Urothelium cell line (cell line): Measurements from ENCODE around the gene MUC21.
A peak's percentile ranks its signal among the peaks of the same experiment; 100 is the strongest.
"Not testable (repeated sequence)": the region's sequence is repeated elsewhere in the genome, so short reads cannot be mapped to it uniquely, and the experiment has no call there.

Experiments
- DNase-seq: peaks from one replicate; pipeline ENCODE4 v3.0.0; 2011; ENCODE audit warnings: low spot score, mixed read lengths
- FAIRE-seq: peaks from 2 replicates; lab custom pipeline; 2011; peaks lifted over from hg19 to GRCh38; lab: Jason Lieb, UNC

The MUC21 gene

DNA sequence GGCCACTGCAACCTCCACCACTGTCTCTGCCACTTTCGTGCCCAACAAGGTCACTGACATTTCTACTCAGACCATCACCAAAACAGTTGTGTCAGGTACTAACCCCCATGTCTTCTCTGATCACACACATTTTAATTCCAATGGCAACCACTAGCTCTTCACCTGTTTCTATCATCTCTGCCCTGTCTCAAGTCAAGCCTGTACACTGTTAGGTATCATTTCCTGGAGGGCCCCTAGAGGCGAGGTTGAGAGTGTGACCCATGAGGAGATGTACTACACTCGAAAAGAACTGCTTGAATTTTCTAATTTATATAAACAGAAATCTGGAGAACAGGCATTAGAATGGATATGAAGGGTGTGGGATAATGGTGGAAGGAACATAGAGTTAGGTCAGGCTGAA, 17.4 kb upstream of the MUC21 start:
- FAIRE-seq (no peak), DNase-seq (no peak)

DNA sequence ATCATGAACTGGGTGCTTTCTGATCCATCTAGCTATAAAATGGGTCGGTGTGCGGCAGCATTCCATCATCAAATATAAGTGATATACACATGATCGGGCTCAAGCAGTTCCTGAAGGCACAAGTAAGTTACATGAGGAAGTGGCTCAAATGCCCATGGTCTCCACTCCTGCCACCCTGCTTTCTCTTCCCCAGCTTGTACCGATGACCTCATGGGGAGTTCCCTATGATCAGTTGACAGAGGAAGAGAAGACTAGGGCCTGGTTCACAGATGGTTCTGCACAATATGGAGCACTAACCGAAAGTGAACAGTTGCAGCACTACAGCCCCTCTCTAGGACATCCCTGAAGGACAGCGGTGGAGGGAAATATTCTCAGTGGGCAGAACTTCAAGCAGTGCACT, 14.3 kb upstream of the MUC21 start:
- not testable (repeated sequence) for DNase-seq, FAIRE-seq

DNA sequence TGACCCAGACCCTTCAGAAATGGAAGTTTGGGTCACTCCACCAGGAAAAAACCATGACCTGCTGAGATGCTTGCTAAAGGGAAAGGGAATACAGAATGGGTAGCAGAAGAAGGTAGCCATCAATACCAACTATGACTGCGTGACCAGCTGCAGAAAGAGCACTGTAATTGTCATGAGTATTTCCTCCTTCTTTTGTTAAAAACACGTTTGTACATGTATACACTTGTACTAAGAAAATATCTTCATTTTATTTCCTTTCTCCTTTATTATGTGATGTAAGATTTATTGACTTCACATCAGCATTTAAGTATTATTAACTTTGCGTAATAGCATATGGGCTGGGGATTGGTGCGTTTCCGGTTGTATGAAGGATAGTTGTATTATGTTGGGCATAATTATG, 12.6 kb upstream of the MUC21 start:
- no peak for DNase-seq
- no peak for FAIRE-seq

DNA sequence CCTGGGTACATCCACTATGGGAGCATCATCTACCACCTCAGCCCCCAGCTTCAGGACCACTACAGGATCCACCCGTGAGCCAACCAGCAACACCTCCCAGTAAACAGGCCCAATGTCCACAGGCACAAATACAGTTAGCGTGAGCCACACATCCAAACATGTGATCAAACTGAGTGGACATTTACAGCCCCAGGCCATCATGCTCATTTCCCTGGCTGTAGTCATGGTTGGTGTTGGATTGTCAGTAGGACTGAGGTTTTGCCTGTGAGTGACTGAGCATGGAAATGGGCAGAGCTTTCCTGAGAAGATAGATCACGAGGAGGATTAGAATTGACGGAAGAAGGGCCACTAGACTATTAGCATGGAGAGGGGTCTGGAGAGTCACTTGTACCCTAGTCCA, 10.7 kb upstream of the MUC21 start:
- FAIRE-seq (no peak), DNase-seq (no peak)

DNA sequence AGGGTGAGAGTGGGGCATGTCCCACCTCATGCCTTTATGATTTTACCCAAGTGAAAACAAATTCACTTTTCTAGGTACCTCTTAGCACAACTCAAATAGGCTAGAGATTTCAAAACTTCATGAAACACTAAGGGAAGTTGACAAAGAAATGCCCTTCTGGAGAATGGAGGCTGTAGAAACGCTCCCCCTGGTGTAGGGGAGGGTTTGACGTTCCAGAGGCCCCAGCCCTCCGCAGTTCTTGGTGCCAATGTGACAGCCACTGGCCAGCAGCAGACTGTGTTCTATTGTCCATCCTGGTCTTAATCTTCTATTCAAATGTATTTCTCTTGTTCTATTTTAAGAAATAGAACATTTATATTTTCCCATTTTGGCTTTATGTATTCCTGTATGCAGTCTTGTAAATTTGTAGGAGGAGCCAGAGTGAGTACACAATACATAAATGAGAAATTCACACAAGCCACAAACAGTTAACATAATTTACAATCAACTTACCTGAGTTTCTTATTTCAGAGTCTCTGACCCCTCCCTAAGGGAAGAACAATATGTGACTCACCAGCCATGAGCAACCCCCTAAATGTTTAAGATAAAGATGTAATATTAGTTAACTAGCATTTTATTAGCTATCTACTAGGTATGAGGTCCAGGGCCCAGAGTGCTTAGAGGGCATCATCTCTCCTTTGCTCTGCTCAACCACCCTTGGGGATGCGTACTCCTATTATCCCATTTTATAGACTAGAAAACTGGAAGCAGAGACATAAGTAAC, 8.8 kb upstream of the MUC21 start:
- DNase-seq (no peak), FAIRE-seq (no peak)

DNA sequence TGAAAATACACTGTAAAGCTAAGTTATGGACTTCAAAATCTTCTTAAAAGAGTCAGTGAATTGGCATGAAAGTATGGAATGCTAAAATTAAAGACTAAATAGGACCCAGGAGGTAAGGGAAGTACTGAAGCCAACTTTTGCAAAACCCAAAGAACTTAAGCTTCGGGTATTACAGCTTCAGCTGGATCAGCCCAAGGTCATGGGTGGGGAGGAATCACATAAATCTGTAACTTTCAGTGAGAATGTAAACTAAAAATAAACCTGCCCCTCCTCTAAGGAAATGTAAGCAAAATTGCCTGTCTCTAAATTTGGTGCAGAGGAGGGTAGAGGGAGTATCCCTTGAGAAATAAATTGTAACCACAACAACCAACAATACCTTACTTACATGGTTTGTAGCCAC, 4.4 kb upstream of the MUC21 start:
- FAIRE-seq (no peak), DNase-seq (no peak)

DNA sequence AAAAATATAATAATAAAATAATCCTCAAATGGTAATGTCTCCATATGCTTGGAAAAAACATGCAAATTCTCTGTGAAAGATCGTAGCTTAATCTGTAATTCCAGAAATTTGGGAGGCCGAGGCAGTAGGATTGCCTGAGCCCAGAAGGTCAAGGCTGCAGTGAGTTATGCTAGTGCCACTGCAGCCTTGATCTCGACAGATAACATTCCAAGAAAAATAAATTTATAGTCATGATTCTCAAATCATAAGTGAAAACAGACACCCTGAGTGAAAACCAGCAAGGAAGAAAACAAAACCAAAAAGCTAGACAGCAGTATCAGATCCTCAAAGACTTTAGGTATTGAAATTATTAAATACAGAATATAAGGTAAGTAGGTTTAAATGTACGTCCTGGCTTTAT, 3.8 kb upstream of the MUC21 start:
- FAIRE-seq = no peak
- DNase-seq = no peak

DNA sequence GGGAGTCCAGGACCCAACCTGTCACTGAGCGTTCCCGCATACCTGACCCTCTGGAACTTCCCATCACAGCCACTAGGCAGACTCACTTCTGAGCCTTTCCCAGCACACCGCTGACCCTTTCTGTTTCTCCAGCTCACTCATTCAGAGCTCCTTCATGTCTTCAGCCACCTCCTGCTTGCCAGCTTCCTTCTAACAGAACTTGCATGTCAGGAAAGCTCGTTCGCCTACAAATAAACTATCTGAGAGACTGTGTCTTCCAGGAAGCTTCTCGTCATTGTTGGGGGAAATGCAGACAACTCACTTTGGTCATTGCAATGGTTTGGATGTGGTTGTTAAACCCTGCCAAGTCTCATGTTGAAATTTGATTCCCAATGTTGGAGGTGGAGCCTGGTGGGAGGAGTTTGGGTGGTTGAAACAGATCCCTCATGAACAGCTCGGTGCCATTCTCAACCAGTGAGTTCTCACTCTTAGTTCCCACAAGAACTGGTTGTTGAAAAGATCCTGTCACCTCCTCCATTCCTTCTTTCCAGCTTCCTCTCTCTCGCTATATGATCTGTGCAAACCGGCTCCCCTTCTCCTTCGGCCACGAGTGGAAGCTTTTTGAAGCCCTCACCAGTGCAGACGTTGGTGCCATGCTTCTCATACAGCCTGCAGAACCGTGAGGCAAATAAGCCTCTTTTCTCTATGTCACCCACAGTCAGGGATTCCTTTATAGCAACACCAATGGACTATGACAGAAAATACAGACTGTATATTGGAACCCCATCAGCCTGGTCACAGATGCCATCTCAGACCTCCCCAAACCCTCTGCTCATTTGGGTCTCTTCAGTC, 1.4 kb upstream of the MUC21 start:
- DNase-seq (peak; percentile 52), FAIRE-seq (no peak)

DNA sequence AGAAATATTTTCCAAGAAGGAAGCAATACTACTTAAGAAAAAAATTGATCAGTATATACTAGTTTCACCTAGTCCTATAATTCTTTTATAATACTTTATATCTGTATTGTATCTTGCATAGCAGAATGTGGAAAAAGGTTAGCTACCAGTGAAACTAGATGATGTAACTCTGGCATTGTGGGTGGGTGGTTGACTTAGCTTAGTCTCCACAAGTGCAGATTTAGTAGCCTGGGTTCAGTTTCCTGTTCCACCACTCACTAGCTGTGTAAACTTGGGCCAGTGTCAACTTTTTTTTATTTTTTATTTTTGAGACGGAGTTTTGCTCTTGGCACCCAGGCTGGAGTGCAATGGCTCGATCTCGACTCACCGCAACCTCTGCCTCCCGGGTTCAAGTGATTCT, 2.0 kb downstream of the MUC21 start:
- FAIRE-seq (no peak), DNase-seq (no peak)

DNA sequence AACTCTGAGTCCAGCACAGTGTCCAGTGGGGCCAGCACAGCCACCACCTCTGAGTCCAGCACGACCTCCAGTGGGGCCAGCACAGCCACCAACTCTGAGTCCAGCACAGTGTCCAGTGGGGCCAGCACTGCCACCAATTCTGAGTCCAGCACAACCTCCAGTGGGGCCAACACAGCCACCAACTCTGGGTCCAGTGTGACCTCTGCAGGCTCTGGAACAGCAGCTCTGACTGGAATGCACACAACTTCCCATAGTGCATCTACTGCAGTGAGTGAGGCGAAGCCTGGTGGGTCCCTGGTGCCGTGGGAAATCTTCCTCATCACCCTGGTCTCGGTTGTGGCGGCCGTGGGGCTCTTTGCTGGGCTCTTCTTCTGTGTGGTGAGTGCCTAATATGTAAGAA, 3.8 kb downstream of the MUC21 start:
- FAIRE-seq (no peak), DNase-seq (no peak)

DNA sequence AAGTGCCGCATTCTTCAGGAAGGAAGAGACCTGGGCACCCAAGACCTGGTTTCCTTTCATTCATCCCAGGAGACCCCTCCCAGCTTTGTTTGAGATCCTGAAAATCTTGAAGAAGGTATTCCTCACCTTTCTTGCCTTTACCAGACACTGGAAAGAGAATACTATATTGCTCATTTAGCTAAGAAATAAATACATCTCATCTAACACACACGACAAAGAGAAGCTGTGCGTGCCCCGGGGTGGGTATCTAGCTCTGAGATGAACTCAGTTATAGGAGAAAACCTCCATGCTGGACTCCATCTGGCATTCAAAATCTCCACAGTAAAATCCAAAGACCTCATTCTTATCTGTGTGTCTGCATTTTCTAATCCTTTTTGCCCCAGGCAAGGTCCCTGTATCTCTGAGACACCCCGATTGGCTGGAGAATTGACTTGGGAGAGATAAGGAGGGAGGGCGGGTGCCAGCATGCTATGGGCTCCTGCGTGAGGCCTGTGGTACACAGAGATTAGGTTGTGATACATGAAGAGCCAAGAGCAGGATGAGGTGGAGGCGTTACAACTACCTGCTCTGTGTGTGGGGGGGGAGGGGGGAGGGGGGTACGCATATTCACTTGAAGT, 4.8 kb downstream of the MUC21 start:
- no peak for FAIRE-seq

DNA sequence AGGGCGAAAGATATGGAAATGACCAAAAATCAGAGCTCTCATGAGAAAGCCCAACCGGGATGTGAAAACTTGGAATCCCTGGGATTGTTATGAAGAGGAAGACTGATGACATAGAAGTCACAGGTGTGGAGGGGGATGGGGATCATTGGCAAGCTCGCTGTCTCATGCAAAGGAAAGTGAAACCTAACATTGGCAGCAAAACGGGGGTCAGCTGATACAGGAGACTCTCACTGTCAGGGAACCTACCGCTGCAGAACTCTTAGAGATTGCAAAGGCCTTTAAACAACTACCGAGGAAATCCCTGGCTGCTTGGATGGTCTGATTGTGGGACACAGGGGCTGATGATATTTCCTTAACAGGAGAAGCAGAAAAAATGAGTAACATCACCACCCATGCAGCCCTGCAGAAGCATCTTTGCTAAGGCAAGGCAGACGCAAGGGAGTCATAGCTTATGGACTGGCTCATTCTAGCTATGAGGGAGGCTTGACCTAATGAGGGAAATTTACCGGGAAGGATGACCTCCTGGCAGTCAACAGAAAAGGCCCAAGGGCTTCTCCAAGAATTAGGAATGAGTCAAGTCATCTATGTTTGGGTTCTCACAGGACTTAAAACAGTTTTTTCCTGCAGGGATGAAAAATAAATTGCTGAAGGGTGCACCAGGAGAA, 7.0 kb downstream of the MUC21 start:
- DNase-seq (no peak), FAIRE-seq (no peak)

More for the DNA sequence above, 4.8 kb downstream of the MUC21 start:
- DNase-seq = no peak

DNA sequence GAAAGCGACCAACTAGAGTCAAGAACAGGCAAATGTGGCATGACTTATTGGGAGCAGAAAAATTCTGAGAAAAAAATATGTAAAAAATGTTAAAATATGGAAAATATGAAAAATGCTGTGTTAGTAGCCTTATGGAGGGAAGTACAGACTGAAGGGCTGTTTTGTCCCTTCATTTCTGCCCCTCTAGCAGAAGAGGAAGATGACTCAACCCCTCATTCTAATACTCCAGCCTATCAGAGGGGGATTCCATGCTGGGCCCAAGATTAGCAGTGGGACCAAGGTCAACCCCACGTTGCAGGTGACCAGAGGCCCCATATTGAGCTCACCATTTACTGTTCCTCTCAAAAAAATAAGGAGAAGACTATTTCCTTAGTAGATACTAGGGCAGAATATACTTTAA, 8.4 kb downstream of the MUC21 start:
- FAIRE-seq (no peak), DNase-seq (no peak)

DNA sequence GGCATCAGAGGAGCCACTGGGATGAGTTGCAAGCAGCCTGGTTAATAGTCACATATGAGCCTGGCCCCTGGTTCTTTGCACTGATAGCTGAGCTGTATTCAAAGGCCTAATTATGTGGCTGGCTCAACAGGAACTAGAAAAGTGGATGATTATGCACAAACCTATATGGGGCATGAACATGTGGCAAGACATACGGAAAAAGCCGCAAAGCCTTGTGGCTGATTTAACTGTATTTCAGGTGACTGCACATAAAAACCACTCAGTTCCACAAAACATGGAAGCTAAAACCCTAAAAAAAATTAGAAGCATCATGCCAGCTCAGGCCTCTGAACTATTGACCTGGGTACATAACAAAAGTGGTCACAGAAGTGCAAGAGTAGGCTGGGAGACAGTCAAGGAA, 13.8 kb downstream of the MUC21 start:
- DNase-seq = no peak
- no peak for FAIRE-seq

DNA sequence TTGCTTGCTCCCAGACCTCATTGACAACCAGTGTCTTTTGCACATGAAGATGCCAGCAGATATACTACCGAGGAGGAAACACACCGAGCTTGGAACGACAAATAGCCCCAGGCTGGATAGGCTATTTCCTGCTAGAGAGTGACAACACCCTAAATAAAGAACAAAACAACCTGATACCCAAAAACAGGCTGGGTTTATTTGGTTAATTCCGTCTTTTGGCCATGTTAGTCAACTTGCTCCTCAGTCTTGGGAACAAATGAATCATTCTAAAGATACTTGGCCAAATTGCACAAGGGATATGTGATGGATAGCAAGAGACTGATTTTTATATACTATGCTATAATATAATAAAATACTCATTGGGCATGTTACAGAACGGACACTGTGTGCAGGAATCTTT, 15.3 kb downstream of the MUC21 start:
- DNase-seq (no peak), FAIRE-seq (no peak)

DNA sequence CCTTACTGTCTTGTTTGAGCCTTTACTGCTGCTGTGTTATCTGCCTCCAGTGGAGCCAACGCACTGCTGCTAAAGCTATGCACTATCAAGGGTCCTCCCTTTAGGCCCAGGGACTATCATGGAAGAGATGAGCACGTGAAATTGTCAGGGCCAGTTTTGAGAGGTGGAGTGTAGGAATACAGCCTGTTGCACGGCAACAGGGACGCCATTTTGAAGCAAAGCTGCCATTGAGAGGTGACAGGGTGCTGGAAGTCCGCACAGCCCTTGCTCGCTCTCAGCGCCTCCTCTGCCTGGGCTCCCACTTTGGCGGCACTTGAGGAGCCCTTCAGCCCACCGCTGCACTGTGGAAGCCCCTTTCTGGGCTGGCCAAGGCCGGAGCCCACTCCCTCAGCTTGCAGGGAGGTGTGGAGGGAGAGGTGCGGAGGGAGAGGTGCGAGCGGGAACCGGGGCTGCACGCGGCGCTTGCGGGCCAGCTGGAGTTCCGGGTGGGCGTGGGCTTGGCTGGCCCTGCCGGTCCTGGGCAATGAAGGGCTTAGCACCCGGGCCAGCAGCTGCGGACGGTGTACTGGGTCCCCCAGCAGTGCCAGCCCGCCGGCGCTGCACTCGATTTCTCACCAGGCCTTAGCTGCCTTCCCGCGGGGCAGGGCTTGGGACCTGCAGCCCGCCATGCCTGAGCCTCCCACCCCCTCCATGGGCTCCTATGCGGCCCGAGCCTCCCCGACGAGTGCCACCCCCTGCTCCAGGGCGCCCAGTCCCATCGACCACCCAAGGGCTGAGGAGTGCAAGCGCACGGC, 16.7 kb downstream of the MUC21 start:
- FAIRE-seq, DNase-seq: not testable (repeated sequence)

DNA sequence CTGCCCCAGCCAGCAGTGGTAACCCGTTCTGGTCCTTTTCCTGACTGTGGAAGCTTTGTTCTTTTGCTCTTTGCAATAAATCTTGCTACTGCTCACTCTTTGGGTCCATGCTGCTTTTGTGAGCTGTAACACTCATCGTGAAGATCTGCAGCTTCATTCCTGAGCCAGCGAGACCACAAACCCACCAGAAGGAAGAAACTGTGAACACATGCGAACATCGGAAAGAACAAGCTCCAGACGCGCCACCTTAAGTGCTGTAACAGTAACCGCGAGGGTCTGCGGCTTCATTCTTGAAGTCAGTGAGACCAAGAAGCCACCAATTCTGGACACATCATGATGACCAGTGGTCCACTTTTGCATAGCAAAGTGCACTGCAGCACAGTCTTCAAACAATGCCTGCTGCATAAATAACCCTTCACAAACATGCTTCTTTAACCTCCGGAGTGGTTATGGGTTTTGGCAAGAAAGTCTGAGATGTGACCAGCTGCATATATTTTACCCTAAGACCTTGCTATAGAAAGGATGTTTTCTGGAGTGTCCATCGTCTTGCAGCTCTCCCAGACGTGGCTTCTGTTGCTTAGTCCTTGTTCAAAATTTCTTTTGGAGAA, 17.9 kb downstream of the MUC21 start:
- FAIRE-seq = no peak
- DNase-seq = no peak

DNA sequence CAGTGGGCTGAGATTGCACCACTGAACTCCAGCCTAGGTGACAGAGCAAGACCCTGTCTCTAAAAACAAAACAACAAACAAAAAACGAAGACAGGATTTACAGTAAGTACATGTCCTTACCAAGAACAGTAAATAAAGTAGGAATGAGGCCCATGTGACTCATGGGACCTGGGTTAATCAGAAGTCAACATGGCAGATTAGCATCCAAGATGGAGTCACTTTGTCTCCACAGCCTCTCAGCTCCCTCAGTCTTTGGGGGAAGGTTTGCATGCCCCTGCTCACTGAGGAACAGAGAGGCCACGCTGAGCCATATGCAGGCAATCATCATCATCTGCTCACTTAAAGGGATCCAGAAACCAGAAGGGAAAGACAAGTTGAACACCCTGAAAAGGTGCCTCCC, 19.0 kb downstream of the MUC21 start:
- no peak for FAIRE-seq
- DNase-seq = no peak

DNA sequence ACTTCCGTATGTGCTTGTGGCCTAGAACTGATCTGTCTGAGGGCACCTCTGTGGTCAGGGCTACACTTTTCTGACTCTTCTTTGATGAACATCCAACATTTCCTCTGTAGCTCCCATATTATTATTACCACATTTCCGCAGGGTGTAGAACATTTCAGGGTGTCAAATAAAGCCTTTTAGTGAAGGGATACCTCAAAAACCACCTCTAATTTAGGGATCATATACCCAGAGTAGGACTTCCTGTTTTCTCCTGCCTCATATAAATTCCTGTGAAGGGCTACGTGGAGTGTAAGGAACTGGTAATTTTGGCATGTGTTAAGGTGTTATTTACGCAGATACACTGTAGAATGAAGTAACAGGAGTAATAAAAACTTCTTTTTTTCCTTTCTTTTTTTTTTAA, 21.3 kb downstream of the MUC21 start:
- no peak for DNase-seq
- no peak for FAIRE-seq
